HG03571 (cell line): Measurements from ENCODE around the gene MAGEF1.

Experiments
- ATAC-seq: cut with Tn5 transposase; IDR thresholded peaks from one replicate; pipeline ENCODE4 v1.9.1; 2021; ENCODE audit not compliant: unreplicated experiment

The MAGEF1 gene

DNA sequence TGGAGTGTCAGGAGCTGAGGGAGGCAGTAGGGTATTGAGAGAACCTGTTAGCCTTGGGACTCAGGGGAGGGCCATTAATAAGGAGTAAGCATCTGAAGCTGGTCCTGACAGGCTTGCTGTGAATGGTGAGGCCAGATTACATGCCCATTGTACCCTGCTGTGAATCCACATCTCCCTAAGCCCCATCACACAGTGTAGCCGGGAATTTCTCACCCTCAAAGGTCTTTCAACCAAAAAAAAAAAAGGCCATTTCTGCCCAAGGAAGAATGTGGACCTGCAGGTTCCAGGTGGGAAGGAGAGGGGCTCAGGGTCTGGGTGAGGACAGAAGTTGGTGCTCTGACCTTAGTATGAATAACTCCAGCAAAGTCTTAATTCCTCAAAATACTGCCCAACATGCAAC lies 37.2 kb downstream of the MAGEF1 start:
- ATAC-seq = no peak

DNA sequence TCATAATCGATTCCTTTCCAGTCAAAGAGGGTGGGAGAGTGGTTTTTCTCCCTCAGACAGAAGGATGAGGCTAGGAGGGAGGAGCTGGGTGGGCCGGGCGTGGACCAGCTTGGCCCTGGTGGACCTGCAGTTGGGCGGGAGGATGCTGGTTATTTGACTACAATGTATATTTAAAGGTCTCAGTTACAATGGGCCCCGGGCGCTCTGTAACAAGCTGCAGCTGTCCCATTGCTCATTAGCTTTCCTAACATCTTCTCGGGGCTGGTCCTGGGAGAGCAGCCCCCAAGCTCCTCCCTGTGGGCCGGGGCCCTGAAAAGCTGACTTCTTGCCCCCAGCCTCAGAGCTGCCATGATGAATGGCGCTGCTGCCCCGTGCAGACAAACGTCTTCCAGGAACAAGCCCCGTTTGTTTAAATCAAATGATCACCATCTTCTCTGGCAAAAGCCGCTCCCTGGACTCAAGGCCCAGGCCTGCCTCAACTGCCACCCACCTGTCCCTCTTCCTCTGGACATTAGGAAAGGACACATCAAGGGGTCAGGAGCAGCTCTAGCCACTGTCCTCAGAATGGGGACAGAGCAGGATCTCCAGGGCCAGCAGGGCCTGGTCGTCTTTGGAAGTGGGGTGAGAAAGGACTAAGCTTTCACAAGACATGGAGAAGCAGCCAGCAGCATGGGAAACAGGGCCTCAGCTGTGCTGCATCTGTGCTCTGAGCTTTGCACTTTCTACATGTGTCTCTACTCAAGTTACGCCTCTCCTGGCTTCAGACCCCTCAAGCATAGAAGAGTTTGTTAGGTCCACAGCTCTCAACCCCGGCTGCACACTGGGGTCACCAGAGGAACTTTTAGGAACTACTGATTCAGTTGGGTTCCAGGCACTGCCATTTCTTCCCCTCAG lies 38.6 kb downstream of the MAGEF1 start:
- no peak for ATAC-seq

DNA sequence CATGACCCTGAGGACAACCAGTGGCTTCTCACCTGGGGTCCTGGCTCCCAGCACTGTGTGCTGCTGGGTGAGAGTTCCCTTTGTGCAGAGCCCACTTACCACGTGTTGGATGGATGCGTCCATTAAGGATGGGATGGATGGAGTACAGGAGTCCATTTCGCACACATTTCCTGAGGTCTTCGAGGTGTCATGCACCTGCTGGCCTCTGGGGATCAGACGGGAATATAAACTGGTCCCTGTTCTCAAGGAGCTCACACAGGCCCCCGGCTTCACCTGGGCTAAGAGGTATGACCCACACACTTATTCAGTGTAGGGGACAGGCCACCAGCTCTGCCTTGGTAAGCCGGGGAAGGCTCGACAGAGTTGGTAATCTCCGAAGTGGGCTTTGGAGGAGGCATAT lies 39.5 kb downstream of the MAGEF1 start:
- ATAC-seq = no peak

DNA sequence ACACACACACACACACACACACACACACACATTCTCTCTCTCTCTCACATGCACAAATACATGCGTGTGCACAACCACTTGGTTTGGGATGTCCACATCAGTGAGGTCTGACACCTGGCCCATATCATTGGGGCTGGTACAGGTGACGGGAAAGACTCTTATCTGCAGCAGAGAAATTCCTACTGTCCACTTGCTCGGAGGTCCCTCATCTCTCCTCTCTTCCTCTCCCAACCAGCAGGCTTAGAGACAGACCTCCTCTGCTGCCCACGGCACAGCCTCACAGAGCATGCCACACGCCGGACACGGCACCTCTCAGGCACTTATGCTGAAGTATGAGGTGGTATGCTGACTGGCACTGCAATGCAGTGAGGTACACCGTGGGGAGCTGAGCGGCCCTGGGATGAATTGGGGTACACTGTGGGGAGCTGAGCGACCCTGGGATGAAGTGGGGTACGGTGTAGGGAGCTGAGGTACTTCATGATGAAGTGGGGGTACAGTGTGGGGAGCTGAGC lies 41.7 kb downstream of the MAGEF1 start:
- no peak for ATAC-seq

DNA sequence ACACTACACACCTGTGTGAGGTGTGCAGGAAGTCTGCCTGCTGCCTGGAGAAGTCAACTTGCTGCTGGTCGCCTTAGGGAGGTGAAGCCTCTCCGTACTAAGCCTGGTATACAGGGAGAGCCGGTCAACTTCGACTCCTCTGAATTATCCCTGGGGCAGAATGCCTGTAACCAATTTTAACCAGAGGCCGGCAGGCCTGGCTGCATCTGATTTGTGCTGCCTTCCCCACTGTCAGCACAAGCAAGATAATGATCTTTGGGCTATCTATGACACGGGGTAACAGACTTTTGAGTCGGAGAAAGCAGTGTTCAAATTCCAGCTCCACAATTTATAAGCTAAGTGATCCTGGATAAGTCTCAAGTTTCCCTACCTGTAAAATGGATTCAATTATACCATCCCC lies 42.3 kb downstream of the MAGEF1 start:
- ATAC-seq = no peak

DNA sequence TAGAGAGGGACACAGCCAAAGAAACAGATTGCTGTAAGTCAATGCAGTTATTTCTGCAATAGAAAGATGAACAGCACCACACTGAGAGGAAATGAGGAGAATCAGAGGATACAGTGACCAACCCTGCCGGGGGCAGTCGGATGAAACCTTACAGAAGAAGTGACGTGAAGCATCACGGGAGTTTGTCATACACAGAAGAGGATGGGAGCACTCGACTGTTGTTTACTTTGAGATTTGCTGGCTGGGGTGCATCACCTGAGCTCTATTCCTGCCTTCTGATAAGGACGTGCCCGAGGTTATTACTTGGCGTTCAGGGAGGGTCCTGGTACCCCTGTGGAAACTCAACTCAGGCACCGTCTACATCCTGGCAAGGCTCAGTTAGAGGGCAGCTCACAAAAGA lies 45.4 kb downstream of the MAGEF1 start:
- ATAC-seq = no peak

DNA sequence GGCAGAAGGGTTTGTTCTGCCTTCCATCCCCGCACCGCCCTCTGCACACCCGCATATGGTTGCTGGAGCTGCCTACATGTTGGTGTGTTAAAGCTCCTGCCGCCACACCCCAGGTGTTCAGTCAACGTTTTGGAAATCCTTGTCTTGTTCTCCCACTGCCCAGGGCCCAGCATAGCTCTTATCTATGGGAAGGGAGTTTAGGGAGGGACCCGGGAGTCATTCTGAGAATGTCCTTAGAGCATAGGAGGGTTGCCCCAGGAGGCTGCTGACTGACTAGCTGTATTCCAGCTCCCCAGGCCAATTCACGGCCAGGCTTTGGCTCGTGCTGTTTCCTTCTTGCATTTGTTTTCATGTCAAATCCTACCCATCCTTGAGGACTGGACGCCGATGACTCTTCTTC lies 46.8 kb downstream of the MAGEF1 start:
- no peak for ATAC-seq

DNA sequence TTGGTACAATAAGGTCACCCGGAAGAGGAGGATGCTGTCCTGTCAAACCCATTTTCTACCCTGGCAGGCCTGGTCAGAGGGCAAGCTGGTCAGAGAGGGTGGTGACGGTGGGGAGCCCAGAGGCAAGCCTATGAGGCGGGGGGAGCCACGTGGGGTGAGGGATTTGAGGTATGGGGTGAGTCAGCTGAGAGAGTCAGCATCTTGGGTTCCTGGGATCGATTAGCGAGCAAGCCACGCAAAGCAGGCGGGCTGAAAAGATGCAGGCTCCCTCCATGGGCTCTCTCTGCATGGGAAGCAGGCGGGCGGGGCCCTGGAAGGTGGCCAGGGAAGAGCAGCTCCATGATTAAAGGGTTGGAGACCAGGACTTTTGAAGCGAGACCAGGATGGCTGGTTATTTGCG lies 48.1 kb downstream of the MAGEF1 start:
- ATAC-seq = no peak

DNA sequence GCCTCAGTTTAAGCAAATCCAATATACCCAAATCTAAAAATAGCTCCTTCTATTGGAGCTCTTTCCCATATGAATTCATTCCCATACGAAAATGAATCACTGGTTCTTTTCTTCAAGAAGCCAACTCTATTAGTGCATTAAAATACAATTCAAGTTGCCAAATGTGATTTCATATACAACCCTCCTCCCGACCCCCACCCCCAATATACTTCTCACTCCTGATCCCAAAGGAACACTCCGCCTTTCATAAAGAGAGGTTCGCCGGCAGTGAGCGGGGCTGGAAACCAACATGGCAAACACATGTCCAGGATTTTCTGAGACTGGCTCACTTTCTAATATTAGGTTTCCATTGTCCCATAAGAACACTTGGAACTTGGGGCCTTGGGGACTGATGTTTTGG lies 48.5 kb downstream of the MAGEF1 start:
- no peak for ATAC-seq

DNA sequence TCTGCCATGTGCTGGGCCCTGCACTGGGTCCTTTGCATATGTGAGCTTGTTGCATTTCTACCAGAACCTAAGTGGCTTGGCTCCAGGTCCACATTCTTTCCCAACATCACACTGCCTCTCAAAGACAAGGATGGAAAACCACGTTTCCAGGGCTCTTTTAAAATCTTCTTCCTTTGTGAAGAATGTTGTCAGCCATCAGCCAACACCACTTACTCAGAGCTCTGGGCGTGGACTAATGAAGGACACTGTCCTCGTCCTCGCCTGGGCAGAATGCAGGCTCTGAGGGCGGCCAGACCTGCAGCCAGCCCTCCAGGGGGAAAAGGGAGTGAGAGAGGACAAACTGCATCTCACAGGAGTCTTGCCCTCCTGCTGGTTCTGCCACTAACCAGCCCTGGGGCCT lies 49.7 kb downstream of the MAGEF1 start:
- no peak for ATAC-seq

DNA sequence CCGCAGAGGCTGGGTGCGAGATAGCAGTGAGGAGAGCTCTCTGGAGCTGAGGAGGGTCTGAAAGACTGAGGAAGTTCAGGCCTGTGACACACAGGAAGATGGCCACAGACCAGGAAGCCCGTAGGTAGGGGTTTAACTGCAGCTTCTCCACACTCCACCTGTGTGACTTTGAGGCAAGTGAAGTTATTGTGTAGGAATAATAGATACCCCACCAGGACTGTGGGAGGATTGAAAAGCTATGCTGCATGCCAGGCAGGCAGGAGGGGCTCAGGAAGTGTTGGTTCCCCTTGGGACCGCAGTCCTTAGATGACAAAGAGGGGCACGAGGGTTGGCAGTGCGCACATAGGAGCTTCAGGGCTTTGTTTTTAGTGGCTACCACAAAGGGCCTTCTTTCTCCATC lies 50.9 kb downstream of the MAGEF1 start:
- no peak for ATAC-seq
